IMR-90 (cell line): ENCODE measurements around the gene NANOS1. TPM values are rescaled to one million over a fixed set of nuclear protein-coding genes. Genes with fewer than 3 reads are reported as not detected.
A peak's percentile ranks its signal among the peaks of the same experiment; 100 is the strongest.

Experiments used
- ATAC-seq: fragments of 200-7000 bp; cut with Tn5 transposase; 2 replicates; pipeline ENCODE4 v1.9.1; 2020; ENCODE audit warnings: low read depth, mild to moderate bottlenecking, moderate library complexity
- BruUV-seq: library from RNA; stranded (reverse); fragments of 400-500 nt; replicated peaks from 2 replicates; lab custom pipeline; 2021; lab: Mats Ljungman, UMichigan
- CTCF ChIA-PET: fragments of 300-600 bp; formaldehyde crosslinking; extraction: SDS; loops from one replicate; lab custom pipeline; 2021; ENCODE audit warnings: antibody characterized with exemption; lab: Yijun Ruan, JAX
- POLR2A ChIA-PET: fragments of 300-600 bp; sonication (Branson Sonifier 250); formaldehyde crosslinking; loops from one replicate; lab custom pipeline; 2022; ENCODE audit warnings: antibody characterized with exemption; ENCODE audit not compliant: unreplicated experiment; lab: Charles Lee
- DNase-seq: peaks from one replicate; pipeline ENCODE4 v3.0.0; 2013
- H2AFZ ChIP-seq: replicated peaks from 2 replicates; pipeline ENCODE3; 2013; ENCODE audit warnings: low read length, mild to moderate bottlenecking; ENCODE audit not compliant: poor library complexity
- H2AK5ac ChIP-seq: 2 replicates; pipeline ENCODE4 v1.6.1; 2013; ENCODE audit warnings: low read depth, low read length, inconsistent platforms
- H2AK9ac ChIP-seq: replicated peaks from 2 replicates; pipeline ENCODE3; 2013; ENCODE audit warnings: mild to moderate bottlenecking, low read depth, low read length, moderate library complexity; ENCODE audit not compliant: poor library complexity
- H2BK120ac ChIP-seq: 2 replicates; pipeline ENCODE4 v1.6.1; 2013; ENCODE audit warnings: low read depth, low read length, inconsistent platforms
- H2BK15ac ChIP-seq: 3 replicates; pipeline ENCODE4 v1.6.1; 2013; ENCODE audit warnings: low read depth, low read length, inconsistent platforms
- H2BK20ac ChIP-seq: 2 replicates; pipeline ENCODE4 v1.6.1; 2013; ENCODE audit warnings: low read depth, mild to moderate bottlenecking, inconsistent platforms, low read length, moderate library complexity
- H2BK5ac ChIP-seq: 2 replicates; pipeline ENCODE4 v1.6.1; 2013; ENCODE audit warnings: mild to moderate bottlenecking, low read depth, low read length, inconsistent platforms; ENCODE audit not compliant: poor library complexity, severe bottlenecking
- H3K14ac ChIP-seq: replicated peaks from 2 replicates; pipeline ENCODE4 v1.6.1; 2013; ENCODE audit warnings: low read depth, low read length, inconsistent platforms
- H3K18ac ChIP-seq: 2 replicates; pipeline ENCODE4 v1.6.1; 2013; ENCODE audit warnings: low read depth, low read length, control low read depth
- H3K23ac ChIP-seq: 2 replicates; pipeline ENCODE4 v1.6.1; 2013; ENCODE audit warnings: low read depth, low read length, inconsistent platforms
- H3K27ac ChIP-seq: 2 replicates; pipeline ENCODE4 v1.5.1; 2013; ENCODE audit warnings: mild to moderate bottlenecking, control low read depth, low read length; ENCODE audit not compliant: insufficient read depth
- H3K27me3 ChIP-seq: 2 replicates; pipeline ENCODE4 v1.6.1; 2013; ENCODE audit warnings: low read length; ENCODE audit not compliant: control insufficient read depth, insufficient read depth
- H3K36me3 ChIP-seq: 2 replicates; pipeline ENCODE4 v1.6.1; 2013; ENCODE audit warnings: low read length, mixed read lengths; ENCODE audit not compliant: control insufficient read depth, insufficient read depth
- H3K4ac ChIP-seq: 2 replicates; pipeline ENCODE4 v1.6.1; 2013; ENCODE audit warnings: low read depth, low read length, inconsistent platforms
- H3K4me1 ChIP-seq: 2 replicates; pipeline ENCODE4 v1.6.1; 2013; ENCODE audit warnings: low read length, mixed read lengths; ENCODE audit not compliant: control insufficient read depth, insufficient read depth
- H3K4me2 ChIP-seq: 2 replicates; pipeline ENCODE4 v1.6.1; 2013; ENCODE audit warnings: low read depth, mild to moderate bottlenecking, control low read depth, low read length, moderate library complexity
- H3K4me3 ChIP-seq: 2 replicates; pipeline ENCODE4 v1.5.1; 2013; ENCODE audit warnings: low read depth, mild to moderate bottlenecking, control low read depth, low read length, moderate library complexity; ENCODE audit not compliant: insufficient read depth
- H3K56ac ChIP-seq: 2 replicates; pipeline ENCODE4 v1.6.1; 2013; ENCODE audit warnings: low read length, inconsistent platforms; ENCODE audit not compliant: insufficient read depth; ENCODE audit errors: extremely low read depth
- H3K79me1 ChIP-seq, 2 experiments: 2 replicates each; pipeline ENCODE4 v1.6.1; 2013; ENCODE audit warnings: low read length in 2 of 2, inconsistent platforms in 1 of 2, low read depth in 1 of 2
- H3K9ac ChIP-seq: 2 replicates; pipeline ENCODE4 v1.6.1; 2013; ENCODE audit warnings: low read depth, low read length, control low read depth
- H3K9me1 ChIP-seq: 2 replicates; pipeline ENCODE4 v1.6.1; 2013; ENCODE audit warnings: low read length, inconsistent platforms; ENCODE audit not compliant: insufficient read depth
- H3K9me3 ChIP-seq: 2 replicates; pipeline ENCODE4 v1.6.1; 2013; ENCODE audit warnings: low read length; ENCODE audit not compliant: control insufficient read depth, insufficient read depth
- H4K20me1 ChIP-seq: 2 replicates; pipeline ENCODE4 v1.6.1; 2013; ENCODE audit warnings: low read length, inconsistent platforms; ENCODE audit not compliant: insufficient read depth
- H4K5ac ChIP-seq: 2 replicates; pipeline ENCODE4 v1.6.1; 2013; ENCODE audit warnings: mild to moderate bottlenecking, low read depth, low read length, control low read depth
- H4K8ac ChIP-seq, 2 experiments: 2 replicates each; pipeline ENCODE4 v1.6.1; 2013; ENCODE audit warnings: low read depth in 2 of 2, low read length in 2 of 2, control low read depth in 1 of 2, inconsistent platforms in 1 of 2
- H4K91ac ChIP-seq: 2 replicates; pipeline ENCODE4 v1.6.1; 2013; ENCODE audit warnings: low read depth, low read length, inconsistent platforms; ENCODE audit not compliant: insufficient read depth
- BHLHE40 ChIP-seq: fragments of 150-350 bp; IDR thresholded peaks from 2 replicates; pipeline ENCODE4 v1.6.1; 2016; ENCODE audit warnings: mild to moderate bottlenecking, low read depth, low read length
- MXI1 ChIP-seq: IDR thresholded peaks from 2 replicates; pipeline ENCODE4 v1.6.1; 2012; ENCODE audit warnings: low read depth, mild to moderate bottlenecking, low read length, moderate library complexity, borderline replicate concordance
- RFX5 ChIP-seq: IDR thresholded peaks from 2 replicates; pipeline ENCODE4 v1.8.0; 2012; ENCODE audit warnings: low read depth, mild to moderate bottlenecking, low read length, moderate library complexity
- WGBS, 2 experiments: methylation state at CpG; one replicate each; pipeline versions ENCODE4 v1.1.5 to v1.1.7; 2013; ENCODE audit warnings: missing lambda C conversion rate in 2 of 2; ENCODE audit not compliant: insufficient read length in 1 of 2; ENCODE audit errors: extremely low coverage in 2 of 2; 5-methylcytosine and 5-hydroxymethylcytosine counted together
- dilution Hi-C: fragments of 300-500 bp; cut with HindIII; formaldehyde crosslinking; loops from one replicate; pipeline ENCODE4 v1.14.3; 2018; ENCODE audit warnings: low sequenced_read_pairs; ENCODE audit not compliant: unreplicated experiment
- in situ Hi-C: fragments of 300-500 bp; cut with MboI; formaldehyde crosslinking; loops from 3 replicates; pipeline ENCODE4 v1.14.3; 2019; ENCODE audit warnings: low sequenced_read_pairs, inconsistent platforms, mixed read lengths
- intact Hi-C: fragments of 100-400 bp; cut with micrococcal nuclease; formaldehyde crosslinking; loops from 2 replicates; pipeline ENCODE4 v1.10.0; 2022
- polyA plus RNA-seq, 3 experiments: library from polyadenylated mRNA; depleted of rRNA; stranded (reverse); fragments of >200 nt; gene quantifications; 2 replicates each; pipeline ENCODE4 v1.2.3, GENCODE V29; 2012; ENCODE audit warnings: low replicate concordance in 1 of 3
- total RNA-seq: library from RNA; depleted of rRNA; stranded (reverse); fragments of >200 nt; gene quantifications from 2 replicates; pipeline ENCODE4 v1.2.3, GENCODE V29; 2012

Gene NANOS1
- total and polyA plus RNA-seq, 2 of the 4 experiments (the other 2 are of a cell fraction) = under 0.01 to 0.12 TPM

DNA sequence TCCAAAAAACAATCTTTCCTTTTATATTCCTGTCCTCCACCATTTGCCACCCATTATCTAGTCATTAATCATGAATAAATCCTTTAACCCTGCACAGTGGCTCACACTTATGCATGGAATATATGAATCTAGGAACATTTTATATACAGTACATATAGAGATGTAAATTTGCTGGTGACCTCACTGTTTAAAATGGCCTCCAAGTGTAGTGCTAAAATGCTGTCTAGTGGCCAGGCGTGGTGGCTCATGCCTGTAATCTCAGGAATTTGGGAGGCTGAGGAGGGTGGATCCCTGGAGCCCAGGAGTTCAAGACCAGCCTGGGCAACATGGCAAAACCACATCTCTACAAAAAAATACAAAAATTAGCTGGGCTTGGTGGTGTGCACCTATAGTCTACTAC, 9.6 kb downstream of the NANOS1 start:
- no peak overlapping the region for H2AK9ac ChIP-seq
- H3K9me1 ChIP-seq = peaks cover 3% of the 10 kb centered on the region; the same call in 1 of the 2 replicates
- no peak overlapping the region for H2BK20ac ChIP-seq
- dilution Hi-C loops (no loop called here), intact Hi-C loops (no loop called here), in situ Hi-C loops (no loop called here)
- no peak overlapping the region for H4K8ac ChIP-seq
- H3K27ac ChIP-seq = no peak overlapping the region
- H2BK5ac ChIP-seq = no peak overlapping the region
- ATAC-seq (peak; percentile 37; the same call in 1 of the 2 replicates), DNase-seq (no peak)
- H3K79me1 ChIP-seq = peaks cover 47 to 53% of the 10 kb centered on the region in 2 experiments
- no peak overlapping the region for H3K4ac ChIP-seq
- TF ChIP-seq RFX5 (no peak), BHLHE40 (no peak), MXI1 (no peak)
- H3K56ac ChIP-seq = no peak overlapping the region
- H3K27me3 ChIP-seq = no peaks in the 10 kb centered on the region
- H2AFZ ChIP-seq = no peak overlapping the region
- H3K18ac ChIP-seq = no peak overlapping the region
- peaks cover 72% of the 10 kb centered on the region for H4K20me1 ChIP-seq
- ChIA-PET POLR2A (no interaction called here), CTCF (no interaction called here)
- H3K4me3 ChIP-seq = no peak overlapping the region
- no peaks in the 10 kb centered on the region for H3K9me3 ChIP-seq
- H3K14ac ChIP-seq = no peak overlapping the region
- H2AK5ac ChIP-seq = no peak overlapping the region
- WGBS, 2 experiments = no CpG with 5 or more reads among the region's 1 CpG
- H4K91ac ChIP-seq = no peak overlapping the region
- no peak overlapping the region for H3K4me2 ChIP-seq
- H2BK15ac ChIP-seq = no peak overlapping the region
- H3K36me3 ChIP-seq = peaks cover 67% of the 10 kb centered on the region
- BruUV-seq = no TSS peak
- H2BK120ac ChIP-seq = no peak overlapping the region
- H3K23ac ChIP-seq = no peak overlapping the region
- no peak overlapping the region for H3K9ac ChIP-seq
- no peaks in the 10 kb centered on the region; the same call in 1 of the 2 replicates for H3K4me1 ChIP-seq
- no peak overlapping the region for H4K5ac ChIP-seq
